HepG2 (cell line): ENCODE data around the gene ZCCHC17. TPM values are rescaled to one million over a fixed set of nuclear protein-coding genes. Genes with fewer than 3 reads are reported as not detected.
A peak's percentile ranks its signal among the peaks of the same experiment; 100 is the strongest.

Source experiments
- ADNP ChIP-seq: sonication (generic); formaldehyde crosslinking; IDR thresholded peaks from 2 replicates; pipeline ENCODE4 v1.4.0; 2020; ENCODE audit warnings: missing genetic modification reagents
- AHR ChIP-seq: IDR thresholded peaks from 2 replicates; pipeline ENCODE4 v1.6.1; 2018; ENCODE audit warnings: missing genetic modification reagents, missing compliant biosample characterization
- CENPT ChIP-seq: sonication (generic); formaldehyde crosslinking; IDR thresholded peaks from 2 replicates; pipeline ENCODE4 v1.8.0; 2022; ENCODE audit warnings: low read depth, mild to moderate bottlenecking, moderate library complexity, missing genetic modification reagents
- DMAP1 ChIP-seq: IDR thresholded peaks from 2 replicates; pipeline ENCODE4 v1.6.1; 2016
- HNRNPUL1 ChIP-seq: fragments of 200-400 bp; formaldehyde crosslinking; IDR thresholded peaks from 2 replicates; pipeline ENCODE4 v1.6.1; 2017; ENCODE audit warnings: low read depth, mild to moderate bottlenecking, low read length, moderate library complexity
- IRF9 ChIP-seq: sonication (generic); formaldehyde crosslinking; IDR thresholded peaks from 2 replicates; pipeline ENCODE4 v1.8.0; 2022; ENCODE audit warnings: missing genetic modification reagents, mild to moderate bottlenecking, borderline replicate concordance
- KLF9 ChIP-seq: IDR thresholded peaks from 2 replicates; pipeline ENCODE4 v1.6.1; 2016; ENCODE audit warnings: low read depth
- KMT2A ChIP-seq: sonication (generic); formaldehyde crosslinking; IDR thresholded peaks from 2 replicates; pipeline ENCODE4 v1.4.0; 2020; ENCODE audit warnings: missing genetic modification reagents
- MXI1 ChIP-seq: IDR thresholded peaks from 3 replicates; pipeline ENCODE4 v1.6.1; 2012; ENCODE audit warnings: low read depth, low read length, inconsistent platforms, borderline replicate concordance
- NR2F6 ChIP-seq, 2 experiments: IDR thresholded peaks; 2 replicates each; pipeline ENCODE4 v1.6.1; 2016; ENCODE audit warnings: antibody characterized with exemption in 1 of 2, mild to moderate bottlenecking in 1 of 2
- RFX1 ChIP-seq: fragments of 450-650 bp; IDR thresholded peaks from 2 replicates; pipeline ENCODE4 v1.6.1; 2017
- SOX6 ChIP-seq, 2 experiments: fragments of 450-650 bp in 1 of 2; sonication (generic) in 1 of 2; formaldehyde crosslinking in 1 of 2; IDR thresholded peaks; 2 replicates each; pipeline versions ENCODE4 v1.4.0 to v1.6.1; 2017 to 2020; ENCODE audit warnings: antibody characterized with exemption in 1 of 2, mild to moderate bottlenecking in 1 of 2, missing genetic modification reagents in 1 of 2
- SPEN ChIP-seq: sonication (generic); formaldehyde crosslinking; IDR thresholded peaks from 2 replicates; pipeline ENCODE4 v1.5.1; 2020; ENCODE audit warnings: low read depth, mild to moderate bottlenecking, missing genetic modification reagents
- TRIM22 ChIP-seq: fragments of 450-650 bp; IDR thresholded peaks from 2 replicates; pipeline ENCODE4 v1.6.1; 2017
- TSC22D2 ChIP-seq: sonication (generic); formaldehyde crosslinking; IDR thresholded peaks from 2 replicates; pipeline ENCODE4 v1.5.1; 2020; ENCODE audit warnings: missing genetic modification reagents, mild to moderate bottlenecking, borderline replicate concordance
- ZBED4 ChIP-seq: sonication (generic); formaldehyde crosslinking; IDR thresholded peaks from 2 replicates; pipeline ENCODE4 v1.4.0; 2020; ENCODE audit warnings: missing genetic modification reagents, borderline replicate concordance
- ZNF260 ChIP-seq: sonication (generic); formaldehyde crosslinking; IDR thresholded peaks from 2 replicates; pipeline ENCODE4 v1.4.0; 2020; ENCODE audit warnings: missing genetic modification reagents, low read depth, mild to moderate bottlenecking, borderline replicate concordance
- ZNF3 ChIP-seq: IDR thresholded peaks from 2 replicates; pipeline ENCODE4 v1.7.0; 2017; ENCODE audit warnings: inconsistent platforms
- ZNF430 ChIP-seq: sonication (generic); formaldehyde crosslinking; IDR thresholded peaks from 2 replicates; pipeline ENCODE4 v1.9.0; 2021; ENCODE audit warnings: mild to moderate bottlenecking, missing genetic modification reagents
- ZNF691 ChIP-seq: sonication (generic); formaldehyde crosslinking; IDR thresholded peaks from 2 replicates; pipeline ENCODE4 v1.4.0; 2020; ENCODE audit warnings: missing genetic modification reagents, low read depth, mild to moderate bottlenecking, borderline replicate concordance
- polyA plus RNA-seq, 8 experiments: library from polyadenylated mRNA; depleted of rRNA in 3 of 8; stranded (reverse) in 7 of 8; unstranded in 1 of 8; fragments of >200 nt; fragmentation: Illumina TruSeq in 4 of 8; extraction: Trizol in 4 of 8; gene quantifications; 2 replicates each; pipeline versions ENCODE4 v1.2.1 to v1.2.3, GENCODE V29; 2011 to 2016; ENCODE audit warnings: low read depth in 4 of 8, missing spikeins in 1 of 8, mixed read lengths in 1 of 8; ENCODE audit not compliant: insufficient read depth in 1 of 8
- total RNA-seq, 5 experiments: library from RNA; depleted of rRNA; stranded (reverse); fragments of >200 nt; fragmentation: Illumina TruSeq; extraction: Trizol; gene quantifications; 2 replicates each; pipeline ENCODE4 v1.2.3, GENCODE V29; 2016; ENCODE audit warnings: low read depth in 1 of 5
- TF ChIP-seq, protein P1 (sequence below): IDR thresholded peaks from 2 replicates; pipeline ENCODE4 v1.6.1; 2016; ENCODE audit warnings: missing genetic modification reagents, missing compliant biosample characterization
- TF ChIP-seq, protein P2 (sequence below): sonication (generic); formaldehyde crosslinking; IDR thresholded peaks from 2 replicates; pipeline ENCODE4 v1.4.0; 2020; ENCODE audit warnings: missing genetic modification reagents

The ZCCHC17 gene
- total and polyA plus RNA-seq, 2 of the 13 experiments (the other 11 are each of a cell fraction or from before 2014, with no cell fraction given), result 20.5 to 53.0 TPM

- TF ChIP-seq SOX6 (IDR thresholded peaks at IDR 0.05) (no peak), SOX6 (CRISPR knock-in tag; IDR thresholded peaks at IDR 0.05) (0 out of 2 replicates have a peak, but pooled peaks have one; percentile 11), KLF9 (CRISPR knock-in tag) (no peak), IRF9 (no peak), ZNF430 (CRISPR knock-in tag) (no peak), KMT2A (CRISPR knock-in tag) (peak; percentile 66), RFX1 (no peak), CENPT (CRISPR knock-in tag) (no peak), ADNP (CRISPR knock-in tag) (no peak), MXI1 (peak; percentile 11; the same call in 1 of the 3 replicates), AHR (CRISPR knock-in tag) (no peak), ZNF3 (CRISPR knock-in tag) (no peak), ZNF691 (CRISPR knock-in tag) (no peak), ZNF260 (CRISPR knock-in tag) (no peak), TSC22D2 (CRISPR knock-in tag) (no peak), TRIM22 (no peak), NR2F6 (IDR thresholded peaks at IDR 0.05) (no peak), NR2F6 (CRISPR knock-in tag; IDR thresholded peaks at IDR 0.05) (no peak), ZBED4 (CRISPR knock-in tag) (no peak), DMAP1 (no peak), HNRNPUL1 (no peak), SPEN (CRISPR knock-in tag) (no peak)
- TF ChIP-seq, protein P1, sequence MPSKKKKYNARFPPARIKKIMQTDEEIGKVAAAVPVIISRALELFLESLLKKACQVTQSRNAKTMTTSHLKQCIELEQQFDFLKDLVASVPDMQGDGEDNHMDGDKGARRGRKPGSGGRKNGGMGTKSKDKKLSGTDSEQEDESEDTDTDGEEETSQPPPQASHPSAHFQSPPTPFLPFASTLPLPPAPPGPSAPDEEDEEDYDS (CRISPR knock-in tag), result no peak
- TF ChIP-seq, protein P2, sequence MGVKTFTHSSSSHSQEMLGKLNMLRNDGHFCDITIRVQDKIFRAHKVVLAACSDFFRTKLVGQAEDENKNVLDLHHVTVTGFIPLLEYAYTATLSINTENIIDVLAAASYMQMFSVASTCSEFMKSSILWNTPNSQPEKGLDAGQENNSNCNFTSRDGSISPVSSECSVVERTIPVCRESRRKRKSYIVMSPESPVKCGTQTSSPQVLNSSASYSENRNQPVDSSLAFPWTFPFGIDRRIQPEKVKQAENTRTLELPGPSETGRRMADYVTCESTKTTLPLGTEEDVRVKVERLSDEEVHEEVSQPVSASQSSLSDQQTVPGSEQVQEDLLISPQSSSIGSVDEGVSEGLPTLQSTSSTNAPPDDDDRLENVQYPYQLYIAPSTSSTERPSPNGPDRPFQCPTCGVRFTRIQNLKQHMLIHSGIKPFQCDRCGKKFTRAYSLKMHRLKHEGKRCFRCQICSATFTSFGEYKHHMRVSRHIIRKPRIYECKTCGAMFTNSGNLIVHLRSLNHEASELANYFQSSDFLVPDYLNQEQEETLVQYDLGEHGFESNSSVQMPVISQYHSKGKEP (CRISPR knock-in tag), result no peak
These were observed 116.7 kb downstream of the ZCCHC17 start (continued) for GRCh38 chr1:31413405-31414001.
